Skeletal muscle tissue (tissue), 4 donors: ENCODE results near the gene TMEM167A. TPM values are rescaled to one million over a fixed set of nuclear protein-coding genes. Genes with fewer than 3 reads are reported as not detected.
A peak's percentile ranks its signal among the peaks of the same experiment; 100 is the strongest.
"Not testable (repeated sequence)": the region's sequence is repeated elsewhere in the genome, so short reads cannot be mapped to it uniquely, and the experiment has no call there.

Experiments
- H3K27ac ChIP-seq: one replicate; pipeline ENCODE4 v1.7.0; 2013; ENCODE audit warnings: mild to moderate bottlenecking, low read depth, low read length, inconsistent platforms
- H3K27me3 ChIP-seq, 3 donors: one replicate each; pipeline ENCODE4 v1.7.0; 2013; ENCODE audit warnings: low read length in 3 of 3; ENCODE audit not compliant: control insufficient read depth in 3 of 3, insufficient read depth in 3 of 3
- H3K36me3 ChIP-seq, 3 donors: one replicate each; pipeline ENCODE4 v1.7.0; 2013; ENCODE audit warnings: low read length in 3 of 3; ENCODE audit not compliant: control insufficient read depth in 3 of 3, insufficient read depth in 3 of 3
- H3K4me1 ChIP-seq, 3 donors: one replicate each; pipeline ENCODE4 v1.7.0; 2013; ENCODE audit warnings: low read length in 3 of 3, mild to moderate bottlenecking in 3 of 3; ENCODE audit not compliant: control insufficient read depth in 3 of 3, insufficient read depth in 3 of 3
- H3K4me3 ChIP-seq, 3 donors: one replicate each; pipeline ENCODE4 v1.7.0; 2013; ENCODE audit warnings: low read length in 3 of 3
- H3K9ac ChIP-seq, 3 donors: one replicate each; pipeline ENCODE4 v1.7.0; 2013; ENCODE audit warnings: low read length in 3 of 3, mild to moderate bottlenecking in 3 of 3, moderate library complexity in 2 of 3, low read depth in 1 of 3
- H3K9me3 ChIP-seq, 3 donors: one replicate each; pipeline ENCODE4 v1.7.0; 2013; ENCODE audit warnings: low read length in 3 of 3; ENCODE audit not compliant: control insufficient read depth in 3 of 3
- total RNA-seq: library from RNA; depleted of rRNA; stranded (reverse); fragments of >200 nt; gene quantifications from one replicate; pipeline ENCODE4 v1.2.3, GENCODE V29; 2014
- donor health status: Osteomylitis.

TMEM167A gene
- total RNA-seq, 1 donor from 2014 or later, result 44.9 TPM

DNA sequence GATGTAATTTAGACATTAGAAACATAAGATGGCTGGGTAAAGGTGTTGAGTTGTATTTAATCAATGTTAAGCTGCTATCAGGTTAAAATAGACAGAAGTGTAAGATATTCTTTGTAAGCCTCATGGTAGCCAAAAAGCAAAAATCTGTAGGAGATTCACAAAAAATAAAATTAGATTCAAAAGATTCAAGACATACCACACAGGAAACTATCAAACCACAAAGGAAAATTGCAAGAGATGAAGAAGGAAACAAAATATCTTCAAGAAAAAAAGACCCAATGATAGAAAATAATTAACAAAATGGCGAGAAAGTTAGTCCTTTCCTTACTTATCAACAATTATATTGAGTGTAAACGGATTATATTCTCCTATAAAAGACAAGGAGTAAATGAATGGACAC is 15.4 kb upstream of the TMEM167A start:
- H3K36me3 ChIP-seq, result no peaks in the 10 kb centered on the region
- no peak overlapping the region for H3K27ac ChIP-seq

DNA sequence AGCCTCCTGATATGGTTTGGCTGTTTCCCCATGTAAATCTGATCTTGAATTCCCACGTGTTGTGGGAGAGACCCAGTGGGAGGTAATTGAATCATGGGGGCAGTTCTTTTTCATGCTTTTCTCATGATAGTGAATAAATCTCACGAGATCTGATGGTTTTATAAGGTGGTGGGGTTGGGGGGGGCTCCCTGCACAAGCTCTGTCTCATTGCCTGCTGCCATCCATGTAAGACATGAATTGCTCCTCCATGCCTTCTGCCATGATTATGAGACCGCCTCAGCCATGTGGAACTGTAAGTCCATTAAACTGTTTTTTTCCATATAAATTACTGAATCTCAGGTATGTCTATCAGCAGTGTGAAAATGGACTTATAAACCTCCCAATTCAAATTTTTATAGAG is 13.0 kb upstream of the TMEM167A start:
- Histone ChIP-seq H3K9me3 (no peaks in the 10 kb centered on the region), H3K9ac (no peak overlapping the region), H3K36me3 (no peaks in the 10 kb centered on the region), H3K4me3 (no peak overlapping the region), H3K27me3 (no peaks in the 10 kb centered on the region), H3K27ac (no peak overlapping the region), H3K4me1 (no peaks in the 10 kb centered on the region)

More for the DNA sequence above, 15.4 kb upstream of the TMEM167A start:
- Histone ChIP-seq H3K4me1 (no peaks in the 10 kb centered on the region), H3K4me3 (no peak overlapping the region), H3K9ac (no peak overlapping the region), H3K9me3 (no peaks in the 10 kb centered on the region), H3K27me3 (no peaks in the 10 kb centered on the region)

GRCh38 chr5:83085106-83085505 is 7.9 kb upstream of the TMEM167A start:
- Histone ChIP-seq H3K9me3 (no peaks in the 10 kb centered on the region), H3K4me3 (no peak overlapping the region), H3K27me3 (no peaks in the 10 kb centered on the region), H3K36me3 (no peaks in the 10 kb centered on the region), H3K27ac (no peak overlapping the region), H3K4me1 (no peaks in the 10 kb centered on the region), H3K9ac (no peak overlapping the region)

DNA sequence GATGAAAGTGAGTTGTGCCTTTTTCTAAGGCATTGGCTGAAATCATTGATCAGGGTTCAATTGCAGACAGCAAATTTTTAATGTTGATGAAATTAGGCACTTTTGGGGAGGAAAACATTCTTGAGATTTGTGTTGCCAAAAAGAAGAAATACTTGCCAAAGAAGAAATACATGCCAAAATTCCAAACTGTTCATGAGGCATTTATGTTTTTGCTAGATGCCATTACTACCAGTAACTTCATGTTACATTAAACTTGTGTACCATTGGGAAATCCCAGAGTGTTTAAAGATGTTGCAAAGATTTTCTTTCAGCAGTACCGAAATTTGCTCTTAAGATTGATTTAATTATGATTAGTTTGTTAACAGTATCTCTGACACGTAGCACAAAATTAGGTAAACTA is 7.1 kb upstream of the TMEM167A start:
- no peaks in the 10 kb centered on the region for H3K9me3 ChIP-seq

DNA sequence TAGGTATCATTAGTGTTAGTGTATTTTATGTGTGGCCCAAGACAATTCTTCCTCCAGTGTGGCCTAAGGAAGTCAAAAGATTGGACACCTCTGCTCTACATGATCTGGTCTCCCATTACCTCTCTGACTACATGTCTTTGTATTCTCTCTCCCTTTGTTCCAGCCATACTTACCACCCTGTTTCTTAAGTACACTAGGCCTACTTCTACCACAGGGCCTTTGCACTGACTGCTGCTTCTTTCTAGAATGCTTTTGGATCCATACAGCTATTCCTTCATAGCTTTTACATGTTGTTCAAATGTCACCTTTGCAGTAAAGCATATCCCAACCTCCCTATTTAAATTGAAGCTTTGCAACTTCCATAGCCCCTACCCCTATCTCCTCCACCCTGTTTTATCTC is 5.6 kb upstream of the TMEM167A start:
- no peaks in the 10 kb centered on the region for H3K9me3 ChIP-seq
- H3K27me3 ChIP-seq, result no peaks in the 10 kb centered on the region
- no peak overlapping the region for H3K27ac ChIP-seq
- no peak overlapping the region for H3K9ac ChIP-seq
- H3K4me3 ChIP-seq, result no peak overlapping the region
- peaks cover 3 to 7% (median 5%) of the 10 kb centered on the region in 3 donors for H3K4me1 ChIP-seq
- H3K36me3 ChIP-seq, result no peaks in the 10 kb centered on the region

More for the DNA sequence above, 7.1 kb upstream of the TMEM167A start:
- no peak overlapping the region for H3K9ac ChIP-seq
- H3K4me1 ChIP-seq, result no peaks in the 10 kb centered on the region
- H3K4me3 ChIP-seq, result no peak overlapping the region
- no peaks in the 10 kb centered on the region for H3K36me3 ChIP-seq
- no peaks in the 10 kb centered on the region for H3K27me3 ChIP-seq
- H3K27ac ChIP-seq, result no peak overlapping the region

GRCh38 chr5:83077662-83078261 is 568 bp upstream of the TMEM167A start:
- Histone ChIP-seq H3K4me3 (peak overlapping the region; percentile 85 to 96 (median 87)), H3K36me3 (no peaks in the 10 kb centered on the region), H3K27ac (peak overlapping the region; percentile 67), H3K9me3 (no peaks in the 10 kb centered on the region), H3K9ac (peak overlapping the region; percentile 82 to 85 (median 84)), H3K27me3 (no peaks in the 10 kb centered on the region), H3K4me1 (peaks cover 10 to 24% (median 19%) of the 10 kb centered on the region in 3 donors)

DNA sequence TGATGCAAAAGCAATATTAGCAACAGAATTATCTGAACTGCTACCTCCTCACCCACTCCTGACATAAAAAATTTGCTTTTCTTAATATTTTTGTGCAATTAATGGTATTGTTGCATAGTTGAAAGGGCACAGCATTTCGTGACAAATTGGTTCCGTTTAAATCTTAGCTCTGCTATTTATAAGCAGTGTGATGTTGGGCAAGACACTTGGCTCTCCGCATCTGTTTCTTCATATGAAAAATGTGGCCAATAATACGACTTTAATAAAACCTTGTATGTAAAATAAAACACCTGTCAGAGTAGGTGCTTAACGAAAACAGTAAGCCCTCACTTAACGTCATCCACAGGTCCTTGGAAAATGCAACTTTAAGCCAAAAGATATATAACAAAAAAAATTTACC is 4.2 kb downstream of the TMEM167A start:
- no peaks in the 10 kb centered on the region for H3K9me3 ChIP-seq
- no peak overlapping the region for H3K27ac ChIP-seq
- no peaks in the 10 kb centered on the region for H3K27me3 ChIP-seq
- H3K4me1 ChIP-seq, result peaks cover 9 to 22% (median 19%) of the 10 kb centered on the region in 3 donors
- no peaks in the 10 kb centered on the region for H3K36me3 ChIP-seq
- H3K9ac ChIP-seq, result no peak overlapping the region
- H3K4me3 ChIP-seq, result no peak overlapping the region

DNA sequence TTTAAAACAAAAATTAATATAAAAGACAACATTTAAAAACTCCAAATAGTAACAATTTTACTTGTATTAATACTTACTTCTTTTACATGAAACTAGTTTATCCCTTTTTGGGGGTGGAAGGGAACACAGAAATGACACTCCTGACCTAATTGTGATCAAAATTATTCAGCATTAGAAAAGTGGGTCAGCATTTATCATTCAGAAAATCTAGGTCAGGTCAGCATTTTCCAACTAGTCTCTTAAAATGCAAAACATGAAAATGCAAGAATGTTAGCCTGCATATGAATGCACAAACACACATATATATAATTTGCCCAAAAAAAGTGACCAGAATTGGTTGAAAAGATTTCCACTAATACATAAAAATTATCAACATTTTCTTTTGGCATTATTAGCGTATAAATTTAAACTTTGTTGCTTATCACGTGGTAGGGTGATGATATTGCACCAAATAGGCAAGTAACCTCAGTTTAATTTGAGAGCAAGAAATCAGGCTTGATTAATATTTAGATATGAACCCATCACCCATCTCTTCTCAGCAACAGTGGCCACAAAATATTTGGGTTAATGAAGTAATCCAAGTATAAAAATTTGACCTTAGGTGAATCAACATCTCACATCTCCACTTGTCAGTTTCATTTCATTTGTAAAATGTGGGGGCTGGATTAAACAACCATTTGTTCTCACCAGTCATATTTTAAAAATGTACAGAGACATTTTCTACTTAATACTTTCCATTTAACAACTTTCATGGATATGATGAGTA is 5.7 kb downstream of the TMEM167A start:
- Histone ChIP-seq H3K27ac (no peak overlapping the region), H3K27me3 (no peaks in the 10 kb centered on the region), H3K4me1 (peaks cover 6 to 17% (median 13%) of the 10 kb centered on the region in 3 donors), H3K4me3 (no peak overlapping the region), H3K9me3 (no peaks in the 10 kb centered on the region), H3K36me3 (no peaks in the 10 kb centered on the region), H3K9ac (no peak overlapping the region)

- H3K27ac ChIP-seq, result no peak overlapping the region
- H3K27me3 ChIP-seq, result no peaks in the 10 kb centered on the region
- H3K4me1 ChIP-seq, result peaks cover 0 to 10% (median 3%) of the 10 kb centered on the region in 3 donors
- no peaks in the 10 kb centered on the region for H3K9me3 ChIP-seq
- no peak overlapping the region for H3K4me3 ChIP-seq
- H3K9ac ChIP-seq, result no peak overlapping the region
- no peaks in the 10 kb centered on the region for H3K36me3 ChIP-seq
Observed at GRCh38 chr5:83069096-83069799, 7.9 kb downstream of the TMEM167A start.

DNA sequence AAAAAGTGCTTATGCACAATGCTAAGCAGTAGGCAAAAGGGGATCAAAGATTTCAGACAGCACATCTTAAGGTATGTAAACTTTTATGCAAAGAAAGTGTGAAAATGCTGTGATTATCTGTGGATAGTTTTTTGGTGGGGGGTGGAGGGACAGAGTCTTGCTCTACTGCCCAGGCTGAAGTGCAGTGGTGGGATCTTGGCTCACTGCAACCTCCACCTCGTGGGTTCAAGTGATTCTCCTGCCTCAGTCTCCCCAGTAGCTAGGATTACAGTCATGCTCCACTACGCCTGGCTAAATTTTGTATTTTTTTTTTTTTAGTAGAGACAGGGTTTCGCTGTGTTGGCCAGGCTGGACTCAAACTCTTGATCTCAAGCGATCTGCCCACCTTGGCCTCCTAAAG is 9.8 kb downstream of the TMEM167A start:
- not testable (repeated sequence) for H3K9me3 ChIP-seq, H3K27ac ChIP-seq, H3K27me3 ChIP-seq, H3K4me3 ChIP-seq, H3K36me3 ChIP-seq, H3K4me1 ChIP-seq, H3K9ac ChIP-seq
